Neural cell (in vitro differentiated cells): ENCODE results near the gene KDF1. TPM values are rescaled to one million over a fixed set of nuclear protein-coding genes. Genes with fewer than 3 reads are reported as not detected.

Source experiments
- H2AFZ ChIP-seq: fragments of 200-600, 300-800 bp; sonication (generic), shearing (Covaris generic); 2 replicates; pipeline ENCODE4 v1.6.0; 2014; ENCODE audit warnings: low read depth, mild to moderate bottlenecking, antibody characterized with exemption, low read length, moderate library complexity
- H3F3A ChIP-seq: fragments of 200-600 bp; shearing (Covaris generic); 2 replicates; pipeline ENCODE4 v1.6.1; 2016; ENCODE audit warnings: mild to moderate bottlenecking, moderate library complexity, mixed read lengths, antibody characterized with exemption, low read length; ENCODE audit not compliant: insufficient read depth, poor library complexity, severe bottlenecking
- H3K27ac ChIP-seq: fragments of 200-600, 300-800 bp; sonication (generic), shearing (Covaris generic); 2 replicates; pipeline ENCODE4 v1.5.1; 2014; ENCODE audit warnings: mild to moderate bottlenecking, low read length, moderate library complexity
- H3K27me3 ChIP-seq: fragments of 300-800, 200-600 bp; sonication (generic), shearing (Covaris generic); 2 replicates; pipeline ENCODE4 v1.6.0; 2014; ENCODE audit warnings: mild to moderate bottlenecking, low read depth, low read length, moderate library complexity; ENCODE audit not compliant: insufficient read depth
- H3K36me3 ChIP-seq: fragments of 300-800, 200-600 bp; sonication (generic), shearing (Covaris generic); 2 replicates; pipeline ENCODE4 v1.5.1; 2014; ENCODE audit warnings: mild to moderate bottlenecking, antibody characterized with exemption, low read length, moderate library complexity; ENCODE audit not compliant: insufficient read depth
- H3K4me2 ChIP-seq: fragments of 300-800, 200-600 bp; sonication (generic), shearing (Covaris generic); 2 replicates; pipeline ENCODE4 v1.6.0; 2014; ENCODE audit warnings: mild to moderate bottlenecking, low read length
- H3K4me3 ChIP-seq: fragments of 300-800, 200-600 bp; sonication (generic), shearing (Covaris generic); 2 replicates; pipeline ENCODE4 v1.5.1; 2014; ENCODE audit warnings: mild to moderate bottlenecking, low read length, moderate library complexity
- H3K79me2 ChIP-seq: fragments of 200-600 bp; shearing (Covaris generic); replicated peaks from 2 replicates; pipeline ENCODE4 v1.6.0; 2014; ENCODE audit warnings: mild to moderate bottlenecking, low read length, moderate library complexity; ENCODE audit not compliant: insufficient read depth
- H3K9ac ChIP-seq: fragments of 300-800, 200-600 bp; sonication (generic), shearing (Covaris generic); 2 replicates; pipeline ENCODE4 v1.6.1; 2016; ENCODE audit warnings: mild to moderate bottlenecking, low read length, mixed read lengths
- H3K9me2 ChIP-seq: fragments of 200-600 bp; shearing (Covaris generic); 2 replicates; pipeline ENCODE4 v1.6.1; 2016; ENCODE audit warnings: mild to moderate bottlenecking, low read length, mixed read lengths; ENCODE audit not compliant: insufficient read depth
- H3K9me3 ChIP-seq: fragments of 200-600, 300-800 bp; sonication (generic), shearing (Covaris generic); 2 replicates; pipeline ENCODE4 v1.6.1; 2016; ENCODE audit warnings: mild to moderate bottlenecking, mixed run types, low read length, moderate library complexity, mixed read lengths
- H4K20me1 ChIP-seq: fragments of 200-600 bp; shearing (Covaris generic); 2 replicates; pipeline ENCODE4 v1.6.1; 2016; ENCODE audit warnings: mild to moderate bottlenecking, mixed run types; ENCODE audit not compliant: insufficient read depth
- EP300 ChIP-seq: fragments of 450-650 bp; conservative IDR thresholded peaks from 2 replicates; pipeline ENCODE4 v1.6.1; 2014; ENCODE audit warnings: antibody characterized with exemption, mild to moderate bottlenecking, moderate library complexity; ENCODE audit not compliant: poor library complexity, severe bottlenecking
- EZH2 ChIP-seq: fragments of 200-600, 300-800 bp; shearing (Covaris generic), sonication (generic); IDR thresholded peaks from 2 replicates; pipeline ENCODE4 v1.6.1; 2014; ENCODE audit warnings: antibody characterized with exemption, low read length, borderline replicate concordance, mild to moderate bottlenecking; ENCODE audit not compliant: insufficient read depth, poor library complexity, severe bottlenecking
- MXI1 ChIP-seq: fragments of 450-650 bp; conservative IDR thresholded peaks from 2 replicates; pipeline ENCODE4 v1.6.1; 2014; ENCODE audit warnings: antibody characterized with exemption, mild to moderate bottlenecking; ENCODE audit not compliant: poor library complexity, severe bottlenecking
- POLR2AphosphoS5 ChIP-seq: IDR thresholded peaks from 2 replicates; pipeline ENCODE4 v1.6.1; 2012
- RAD21 ChIP-seq: fragments of 450-650 bp; conservative IDR thresholded peaks from 2 replicates; pipeline ENCODE4 v1.6.1; 2014; ENCODE audit warnings: antibody characterized with exemption, mild to moderate bottlenecking, moderate library complexity
- SMC3 ChIP-seq: fragments of 450-650 bp; conservative IDR thresholded peaks from 2 replicates; pipeline ENCODE4 v1.6.1; 2014; ENCODE audit warnings: antibody characterized with exemption, mild to moderate bottlenecking, moderate library complexity; ENCODE audit not compliant: poor library complexity
- TAF1 ChIP-seq: IDR thresholded peaks from 2 replicates; pipeline ENCODE4 v1.6.1; 2012; ENCODE audit warnings: low read depth
- polyA plus RNA-seq: library from polyadenylated mRNA; depleted of rRNA; stranded (reverse); fragments of >200 nt; gene quantifications from 2 replicates; pipeline ENCODE4 v1.2.3, GENCODE V29; 2014
- TF ChIP-seq, protein P1 (sequence below): fragments of 450-650 bp; IDR thresholded peaks from 2 replicates; pipeline ENCODE4 v1.5.1; 2014; ENCODE audit warnings: antibody characterized with exemption, mild to moderate bottlenecking, moderate library complexity; ENCODE audit not compliant: poor library complexity, severe bottlenecking
- TF ChIP-seq, protein P2 (sequence below): IDR thresholded peaks from 2 replicates; pipeline ENCODE4 v1.6.1; 2012; ENCODE audit warnings: borderline replicate concordance

KDF1 gene
- polyA plus RNA-seq, 1 donor from 2014 or later = not detected

DNA sequence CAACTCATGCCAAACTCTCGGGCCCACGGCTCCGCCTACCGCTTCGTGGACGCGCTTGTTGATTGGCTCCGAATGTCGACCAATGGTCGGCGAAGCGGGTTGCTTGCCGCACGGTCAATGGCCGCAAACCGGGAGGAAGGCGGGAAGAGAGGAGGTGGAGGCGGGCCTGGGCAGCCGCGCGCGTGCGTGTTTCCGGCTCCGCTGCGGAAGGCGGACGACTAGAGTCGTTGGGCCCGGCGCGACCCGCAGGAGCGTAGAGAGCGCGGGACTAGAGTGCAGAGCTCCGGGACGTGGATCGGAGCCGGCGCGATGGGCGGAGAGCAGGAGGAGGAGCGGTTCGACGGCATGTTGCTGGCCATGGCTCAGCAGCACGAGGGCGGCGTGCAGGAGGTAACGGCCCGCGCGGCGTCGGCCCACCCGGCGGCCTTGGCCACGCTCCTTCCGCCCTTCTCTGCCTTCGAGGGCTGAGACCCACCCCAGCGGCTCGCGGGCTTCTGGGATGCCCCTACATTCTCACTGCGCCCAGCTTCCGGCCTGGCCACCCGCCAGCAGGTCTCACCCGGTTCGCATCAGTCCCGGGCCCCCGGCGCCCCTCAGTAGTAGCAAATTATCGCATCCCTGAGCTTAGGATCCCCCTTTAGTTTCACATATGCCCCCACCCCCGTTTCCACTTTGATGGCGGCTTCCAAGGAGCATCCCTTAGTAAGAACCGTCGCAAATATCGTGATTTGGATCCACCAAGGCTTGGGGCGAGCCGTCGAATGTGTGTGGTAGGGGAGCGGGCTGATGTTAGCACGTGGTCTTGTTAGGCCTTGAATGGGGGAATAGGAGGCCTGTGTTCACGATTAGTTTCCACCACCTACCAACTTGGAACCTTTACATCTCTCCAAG lies 38.5 kb downstream of the KDF1 start, which contains the start of gene NUDC:
Gene NUDC, plus strand, starts transcription at position 204 of the 891 bp plus-strand sequence. Its CDS starts 106 bp downstream, at position 310.
- H2AFZ ChIP-seq = peak within 1 kb of the TSS; percentile 69
- peak within 1 kb of the TSS; percentile 80 for H3K4me3 ChIP-seq
- no peaks in the 10 kb centered on the region for H3K9me3 ChIP-seq
- no peaks in the 10 kb centered on the region for H3K9me2 ChIP-seq
- peak within 1 kb of the TSS; percentile 63 for H3K27ac ChIP-seq
- TF ChIP-seq, protein P1, sequence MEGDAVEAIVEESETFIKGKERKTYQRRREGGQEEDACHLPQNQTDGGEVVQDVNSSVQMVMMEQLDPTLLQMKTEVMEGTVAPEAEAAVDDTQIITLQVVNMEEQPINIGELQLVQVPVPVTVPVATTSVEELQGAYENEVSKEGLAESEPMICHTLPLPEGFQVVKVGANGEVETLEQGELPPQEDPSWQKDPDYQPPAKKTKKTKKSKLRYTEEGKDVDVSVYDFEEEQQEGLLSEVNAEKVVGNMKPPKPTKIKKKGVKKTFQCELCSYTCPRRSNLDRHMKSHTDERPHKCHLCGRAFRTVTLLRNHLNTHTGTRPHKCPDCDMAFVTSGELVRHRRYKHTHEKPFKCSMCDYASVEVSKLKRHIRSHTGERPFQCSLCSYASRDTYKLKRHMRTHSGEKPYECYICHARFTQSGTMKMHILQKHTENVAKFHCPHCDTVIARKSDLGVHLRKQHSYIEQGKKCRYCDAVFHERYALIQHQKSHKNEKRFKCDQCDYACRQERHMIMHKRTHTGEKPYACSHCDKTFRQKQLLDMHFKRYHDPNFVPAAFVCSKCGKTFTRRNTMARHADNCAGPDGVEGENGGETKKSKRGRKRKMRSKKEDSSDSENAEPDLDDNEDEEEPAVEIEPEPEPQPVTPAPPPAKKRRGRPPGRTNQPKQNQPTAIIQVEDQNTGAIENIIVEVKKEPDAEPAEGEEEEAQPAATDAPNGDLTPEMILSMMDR = no peak
- TF ChIP-seq POLR2AphosphoS5 (peak; percentile 97), EP300 (no peak), MXI1 (peak; percentile 96), RAD21 (no peak), TAF1 (peak; percentile 60), EZH2 (no peak), SMC3 (no peak)
- TF ChIP-seq, protein P2, sequence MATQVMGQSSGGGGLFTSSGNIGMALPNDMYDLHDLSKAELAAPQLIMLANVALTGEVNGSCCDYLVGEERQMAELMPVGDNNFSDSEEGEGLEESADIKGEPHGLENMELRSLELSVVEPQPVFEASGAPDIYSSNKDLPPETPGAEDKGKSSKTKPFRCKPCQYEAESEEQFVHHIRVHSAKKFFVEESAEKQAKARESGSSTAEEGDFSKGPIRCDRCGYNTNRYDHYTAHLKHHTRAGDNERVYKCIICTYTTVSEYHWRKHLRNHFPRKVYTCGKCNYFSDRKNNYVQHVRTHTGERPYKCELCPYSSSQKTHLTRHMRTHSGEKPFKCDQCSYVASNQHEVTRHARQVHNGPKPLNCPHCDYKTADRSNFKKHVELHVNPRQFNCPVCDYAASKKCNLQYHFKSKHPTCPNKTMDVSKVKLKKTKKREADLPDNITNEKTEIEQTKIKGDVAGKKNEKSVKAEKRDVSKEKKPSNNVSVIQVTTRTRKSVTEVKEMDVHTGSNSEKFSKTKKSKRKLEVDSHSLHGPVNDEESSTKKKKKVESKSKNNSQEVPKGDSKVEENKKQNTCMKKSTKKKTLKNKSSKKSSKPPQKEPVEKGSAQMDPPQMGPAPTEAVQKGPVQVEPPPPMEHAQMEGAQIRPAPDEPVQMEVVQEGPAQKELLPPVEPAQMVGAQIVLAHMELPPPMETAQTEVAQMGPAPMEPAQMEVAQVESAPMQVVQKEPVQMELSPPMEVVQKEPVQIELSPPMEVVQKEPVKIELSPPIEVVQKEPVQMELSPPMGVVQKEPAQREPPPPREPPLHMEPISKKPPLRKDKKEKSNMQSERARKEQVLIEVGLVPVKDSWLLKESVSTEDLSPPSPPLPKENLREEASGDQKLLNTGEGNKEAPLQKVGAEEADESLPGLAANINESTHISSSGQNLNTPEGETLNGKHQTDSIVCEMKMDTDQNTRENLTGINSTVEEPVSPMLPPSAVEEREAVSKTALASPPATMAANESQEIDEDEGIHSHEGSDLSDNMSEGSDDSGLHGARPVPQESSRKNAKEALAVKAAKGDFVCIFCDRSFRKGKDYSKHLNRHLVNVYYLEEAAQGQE = peak; percentile 74
- H3K4me2 ChIP-seq = peak within 1 kb of the TSS; percentile 65
- peak within 1 kb of the TSS; percentile 77 for H3K9ac ChIP-seq
- H3F3A ChIP-seq = no peaks in the 10 kb centered on the region
- H3K36me3 ChIP-seq = no peaks in the 10 kb centered on the region
- H4K20me1 ChIP-seq = no peaks in the 10 kb centered on the region
- H3K79me2 ChIP-seq = peaks cover 16% of the 10 kb centered on the region
- H3K27me3 ChIP-seq = no peaks in the 10 kb centered on the region

DNA sequence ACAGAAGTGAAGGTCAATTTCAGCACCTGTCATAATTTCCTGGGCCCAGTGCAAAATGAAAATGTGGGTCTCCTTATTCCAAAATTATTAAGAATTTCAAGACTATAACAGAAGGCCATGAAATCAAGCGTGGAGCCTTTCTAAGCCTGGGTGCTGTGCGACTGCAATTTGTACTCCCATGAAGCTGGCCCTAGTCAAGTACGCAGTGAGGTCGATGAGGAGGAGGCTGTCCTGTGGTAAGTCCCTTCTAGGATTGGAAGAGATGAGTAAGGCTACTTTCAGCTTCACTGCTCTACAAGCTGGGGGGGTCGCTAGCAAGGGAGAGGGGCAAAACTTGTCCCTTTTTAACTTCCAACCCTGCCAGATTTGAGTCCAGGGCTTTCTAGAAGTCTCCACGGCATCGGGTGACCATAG lies 39.1 kb downstream of the KDF1 start:
- TF ChIP-seq SMC3 (no peak), POLR2AphosphoS5 (no peak), TAF1 (no peak), RAD21 (no peak), MXI1 (no peak), EZH2 (no peak)
- TF ChIP-seq, protein P2 = peak; percentile 8
- TF ChIP-seq, protein P1 = no peak
- no peaks in the 10 kb centered on the region for H3F3A ChIP-seq
- no peaks in the 10 kb centered on the region for H3K27me3 ChIP-seq
- no peaks in the 10 kb centered on the region for H4K20me1 ChIP-seq
- peaks cover 16% of the 10 kb centered on the region for H3K79me2 ChIP-seq
- peak overlapping the region; percentile 35 for H3K27ac ChIP-seq
- H3K9me2 ChIP-seq = no peaks in the 10 kb centered on the region
- no peaks in the 10 kb centered on the region for H3K9me3 ChIP-seq
- peak overlapping the region; percentile 80 for H3K4me3 ChIP-seq
- peak overlapping the region; percentile 25 for H2AFZ ChIP-seq
- H3K9ac ChIP-seq = no peak overlapping the region
- H3K4me2 ChIP-seq = peak overlapping the region; percentile 7
- no peaks in the 10 kb centered on the region for H3K36me3 ChIP-seq
